NCI-H2171 (cell line): ENCODE data around the gene SLF1.
"Not testable (repeated sequence)": the region's sequence is repeated elsewhere in the genome, so short reads cannot be mapped to it uniquely, and the experiment has no call there.

Experiments used
- DNase-seq: peaks from one replicate; lab custom pipeline; 2025; lab: John Stamatoyannopoulos, UW

The SLF1 gene

DNA sequence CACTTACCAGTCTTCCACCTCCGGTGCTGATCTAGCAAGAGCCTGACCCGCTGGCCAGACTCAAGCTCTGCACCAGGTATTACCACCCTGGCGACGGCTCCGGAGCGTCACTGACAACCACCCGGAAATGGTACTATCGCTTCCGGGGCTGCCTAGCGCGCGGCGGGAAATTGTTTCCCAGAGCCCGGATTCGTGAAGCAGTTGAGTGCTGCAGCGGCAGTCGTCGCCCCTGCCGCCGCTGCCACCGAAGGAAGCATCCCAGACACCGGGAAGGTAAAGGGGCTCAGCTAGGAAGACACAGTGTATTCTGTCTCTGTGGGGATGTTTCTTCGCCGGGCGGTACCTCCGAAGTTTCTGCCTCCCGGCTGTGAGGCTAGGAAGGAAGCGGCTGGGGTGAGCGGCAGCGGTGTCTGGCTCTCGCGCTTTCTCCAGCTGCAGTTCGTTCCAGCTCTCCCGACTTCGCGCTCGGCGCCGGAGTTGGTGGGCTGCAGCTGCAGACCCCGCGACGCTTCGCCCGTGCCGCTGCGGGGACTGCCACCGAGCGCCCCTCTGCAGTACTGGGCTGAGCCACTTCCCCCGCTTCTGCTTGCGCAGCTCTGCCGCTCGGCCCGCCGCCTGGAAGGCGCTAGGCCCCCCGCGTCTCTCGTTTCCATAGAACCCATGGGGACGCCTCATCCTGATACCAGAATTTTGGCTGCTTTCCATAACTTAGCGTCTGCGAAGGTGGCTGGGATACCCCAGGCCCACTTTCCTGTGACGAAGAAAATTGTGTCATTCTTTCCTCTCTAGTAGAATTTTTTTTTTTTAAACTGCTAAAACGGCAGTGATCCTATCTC, at the start of gene SLF1, which contains the start of gene KIAA0825:
TSS of gene SLF1 (plus strand) at position 177 of the 836 bp plus-strand sequence. CDS start 10,142 bp downstream, outside the sequence.
TSS of gene KIAA0825 (minus strand) at position 112 of the 836 bp plus-strand sequence. CDS start 81,478 bp downstream, outside the sequence.
- peak; percentile 58 for DNase-seq

GRCh38 chr5:94571415-94571814, 47.1 kb upstream of the SLF1 start:
- no peak for DNase-seq

GRCh38 chr5:94573349-94573748, 45.1 kb upstream of the SLF1 start:
- not testable (repeated sequence) for DNase-seq

- no peak for DNase-seq
Measured at GRCh38 chr5:94575196-94575595, 43.3 kb upstream of the SLF1 start.

DNA sequence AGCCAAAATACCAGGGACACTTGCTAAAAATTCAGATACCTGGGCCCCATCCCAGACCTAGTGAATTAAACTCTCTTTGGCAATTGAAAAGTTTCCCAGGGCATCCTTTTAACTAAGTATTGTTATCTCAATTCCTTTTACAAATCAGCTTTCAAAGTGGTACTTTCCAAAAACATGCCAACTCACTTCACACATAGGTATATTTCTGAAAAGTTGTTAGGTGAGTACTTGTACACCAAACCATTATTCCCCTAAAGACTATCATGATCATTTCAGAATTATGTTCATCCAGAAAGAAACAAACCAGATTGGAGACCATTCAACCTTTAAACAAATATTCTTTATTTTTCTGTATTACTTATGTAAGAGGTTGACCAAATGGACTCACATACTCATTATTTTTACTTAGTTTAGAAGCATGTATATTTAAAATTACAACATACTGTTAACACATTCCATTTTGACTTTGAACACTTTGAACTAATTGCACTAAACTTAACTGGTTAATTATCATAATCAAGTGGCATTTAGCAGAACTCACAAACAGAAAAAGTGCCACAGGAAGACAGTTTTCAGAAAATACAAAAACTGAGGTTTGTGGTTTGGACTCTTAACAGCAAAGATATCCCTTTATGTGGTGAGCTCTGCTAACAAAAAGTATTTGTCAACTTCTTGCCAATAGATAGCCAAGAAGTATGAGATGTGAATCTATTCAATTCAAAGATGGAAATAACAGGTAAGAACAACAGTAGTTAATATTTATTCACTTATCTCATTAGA, 40.8 kb upstream of the SLF1 start:
- DNase-seq: no peak

DNA sequence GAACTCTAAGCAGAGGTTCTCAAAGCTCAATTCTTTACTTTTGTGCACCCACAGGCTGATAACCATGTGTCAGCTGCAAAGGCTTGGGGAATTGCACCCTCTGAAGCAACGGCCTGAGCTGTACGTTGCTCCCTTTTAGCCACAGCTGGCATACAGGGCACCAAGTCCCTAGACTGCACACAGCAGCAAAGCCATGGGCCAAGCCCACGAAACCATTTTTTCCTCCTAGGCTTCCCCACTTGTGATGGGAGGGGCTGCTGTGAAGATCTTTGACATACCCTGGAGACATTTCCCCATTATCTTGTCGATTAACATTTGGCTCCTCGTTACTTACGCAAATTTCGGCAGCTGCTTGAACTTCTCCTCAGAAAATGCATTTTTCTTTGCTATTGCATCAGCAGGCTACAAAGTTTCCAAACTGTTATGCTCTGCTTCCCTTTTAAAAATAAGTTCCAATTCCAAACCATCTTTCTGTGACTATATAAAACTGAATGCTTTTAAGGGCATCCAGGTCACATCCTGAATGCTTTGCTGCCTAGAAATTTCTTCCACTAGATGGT, 23.1 kb upstream of the SLF1 start:
- DNase-seq: no peak

DNA sequence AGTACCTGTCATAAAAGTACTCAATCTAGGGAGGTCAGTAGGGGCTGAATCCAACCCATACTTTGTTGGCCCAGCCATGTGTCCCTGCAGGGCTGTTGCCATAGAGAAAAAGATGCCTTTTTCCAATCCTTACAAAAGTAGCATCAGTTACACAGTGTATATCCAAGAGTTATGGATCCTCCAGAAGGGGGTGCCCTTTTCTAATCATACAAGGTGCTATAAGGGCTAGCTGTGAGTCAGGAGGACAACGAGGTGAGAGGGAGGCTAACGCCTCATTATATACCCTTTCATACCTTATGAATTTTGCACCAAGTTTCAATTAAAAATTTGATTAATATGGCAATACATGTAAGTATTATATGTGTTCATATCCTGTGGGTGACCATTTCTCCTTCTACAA, 4.9 kb upstream of the SLF1 start:
- DNase-seq: no peak

GRCh38 chr5:94614156-94614805, 4.2 kb upstream of the SLF1 start:
- DNase-seq: no peak

DNA sequence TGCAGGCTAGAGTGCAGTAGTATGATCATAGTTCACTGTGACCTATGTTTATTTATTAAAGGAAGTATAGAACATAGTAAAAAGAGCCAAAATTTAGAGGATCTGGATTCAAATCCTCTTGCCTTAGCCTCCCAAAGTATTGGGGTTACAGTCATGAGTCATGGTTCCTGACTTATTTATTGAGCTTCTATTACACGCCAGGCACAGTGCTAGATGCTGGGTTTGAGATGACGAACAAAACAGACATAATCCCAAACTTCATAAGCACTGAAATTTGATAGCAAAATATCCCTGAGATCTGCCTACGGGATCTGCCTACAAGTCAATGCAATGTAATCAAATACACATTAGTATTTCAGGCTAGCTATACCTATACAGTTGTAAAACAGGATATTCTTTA, 2.6 kb upstream of the SLF1 start:
- DNase-seq: no peak

- peak; percentile 6 for DNase-seq
Measured at GRCh38 chr5:94618029-94618492, 408 bp upstream of the SLF1 start.

GRCh38 chr5:94620256-94620655, 1.8 kb downstream of the SLF1 start:
- no peak for DNase-seq

DNA sequence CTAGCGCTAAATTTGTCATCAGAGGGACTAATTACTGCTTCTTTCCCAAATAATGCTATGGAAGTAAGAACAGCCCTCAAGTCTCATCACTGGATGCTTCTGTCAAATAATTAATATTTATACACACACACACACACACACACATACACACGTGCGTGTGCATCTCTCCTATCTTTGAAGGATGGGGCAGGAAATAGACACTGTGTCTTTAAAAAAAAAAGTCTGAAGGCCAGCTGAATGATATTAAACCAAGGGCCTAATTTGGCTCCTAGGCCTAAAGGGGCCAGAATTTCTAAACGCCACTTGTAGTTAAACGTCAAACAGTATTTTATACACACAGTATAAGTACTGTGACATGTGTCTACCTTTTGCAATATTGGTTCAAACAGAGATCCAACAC, 3.3 kb downstream of the SLF1 start:
- DNase-seq: no peak

DNA sequence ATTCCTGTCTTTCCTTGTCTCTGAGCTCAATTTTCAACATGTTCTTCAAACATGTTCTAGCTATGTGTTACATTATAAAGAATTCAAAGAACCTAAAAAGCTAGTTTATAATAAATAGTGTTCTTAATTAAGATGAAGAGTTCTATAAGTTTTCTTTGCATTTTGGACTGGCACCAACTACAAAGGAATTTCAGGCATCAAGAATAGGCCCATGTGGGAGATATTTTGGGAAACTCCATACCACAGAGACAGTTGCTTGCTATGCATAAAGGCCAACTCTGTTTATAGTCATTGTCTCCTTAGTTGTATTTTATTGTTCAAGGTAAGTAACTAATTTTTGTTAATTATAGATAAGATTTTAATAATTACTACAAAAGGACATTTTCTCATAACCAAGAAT, 4.5 kb downstream of the SLF1 start:
- no peak for DNase-seq

DNA sequence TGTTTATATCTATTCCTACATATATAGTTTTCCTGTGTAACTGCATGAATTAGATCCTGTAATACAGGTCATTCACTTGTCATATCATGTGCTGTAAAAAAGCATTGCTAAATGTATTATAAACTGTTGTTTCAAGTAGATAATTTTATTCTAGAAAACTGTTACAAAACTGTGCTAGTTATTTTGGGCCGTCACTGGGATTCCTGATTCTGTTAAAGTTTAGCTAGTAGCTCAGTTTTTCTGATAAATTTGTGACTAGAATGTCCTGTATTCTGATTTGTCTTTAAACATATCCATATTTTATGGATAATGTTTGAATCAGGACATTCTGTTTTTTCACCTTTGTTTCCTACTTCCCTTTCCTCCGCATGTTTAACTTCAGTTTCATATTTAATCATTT, 5.4 kb downstream of the SLF1 start:
- no peak for DNase-seq

DNA sequence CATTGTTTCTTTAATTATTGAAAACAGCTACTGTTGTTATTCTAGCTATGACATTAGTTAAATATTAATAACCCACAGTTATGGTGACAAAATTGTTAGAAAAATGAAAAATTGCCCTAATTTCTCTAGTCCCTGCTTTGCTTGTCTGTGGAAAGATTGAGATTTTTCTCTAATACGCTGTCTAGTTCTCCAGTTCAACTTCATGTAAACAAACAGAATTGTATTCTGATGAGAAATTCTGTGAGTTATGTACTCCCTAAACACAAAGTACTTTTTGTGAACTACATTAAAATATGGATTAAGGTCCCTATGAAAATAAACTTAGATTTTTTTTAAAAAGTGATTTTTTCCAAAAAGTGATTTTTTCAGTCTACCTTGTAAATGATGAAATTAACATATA, 8.7 kb downstream of the SLF1 start:
- DNase-seq: no peak

DNA sequence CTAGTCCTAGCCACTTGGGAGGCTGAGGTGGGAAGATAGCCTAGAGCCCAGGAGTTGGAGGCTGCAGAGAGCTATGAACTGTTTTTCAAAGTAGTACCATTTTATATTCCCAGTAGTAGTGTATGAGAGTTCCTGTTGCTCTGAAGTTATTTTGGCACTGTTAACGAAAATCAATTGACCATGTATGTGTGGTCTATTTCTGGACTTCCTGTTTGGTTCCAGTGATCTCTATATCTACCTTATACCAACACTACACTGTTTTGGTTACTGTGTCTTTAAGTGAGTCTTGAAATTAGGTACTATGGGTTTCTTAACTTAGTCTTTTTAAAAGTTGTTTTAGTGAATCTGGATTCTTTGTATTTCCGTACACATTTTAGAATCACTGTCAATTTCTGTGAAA, 13.6 kb downstream of the SLF1 start:
- no peak for DNase-seq

GRCh38 chr5:94640176-94640575, 21.7 kb downstream of the SLF1 start:
- DNase-seq: no peak

DNA sequence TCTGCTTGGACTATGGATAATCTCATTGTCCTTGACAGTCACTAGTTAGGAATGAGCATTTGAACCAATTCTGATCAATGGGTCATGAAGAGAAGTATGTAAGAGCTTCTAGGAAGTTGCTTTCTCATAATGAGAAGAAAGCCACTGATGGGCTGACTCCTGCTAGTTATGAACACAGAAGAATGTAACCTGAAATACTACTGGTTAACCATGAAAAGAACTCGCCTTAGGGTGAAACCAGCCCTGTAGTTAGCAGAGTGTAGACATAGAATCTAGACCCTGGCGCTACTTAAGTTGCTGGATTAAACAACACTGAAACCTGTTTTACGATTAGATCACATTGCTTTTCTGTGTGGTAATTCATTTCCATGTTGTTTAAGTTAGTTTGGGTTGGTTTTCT, 26.6 kb downstream of the SLF1 start:
- DNase-seq: no peak

- DNase-seq: no peak
Measured at GRCh38 chr5:94646758-94647157, 28.3 kb downstream of the SLF1 start.

DNA sequence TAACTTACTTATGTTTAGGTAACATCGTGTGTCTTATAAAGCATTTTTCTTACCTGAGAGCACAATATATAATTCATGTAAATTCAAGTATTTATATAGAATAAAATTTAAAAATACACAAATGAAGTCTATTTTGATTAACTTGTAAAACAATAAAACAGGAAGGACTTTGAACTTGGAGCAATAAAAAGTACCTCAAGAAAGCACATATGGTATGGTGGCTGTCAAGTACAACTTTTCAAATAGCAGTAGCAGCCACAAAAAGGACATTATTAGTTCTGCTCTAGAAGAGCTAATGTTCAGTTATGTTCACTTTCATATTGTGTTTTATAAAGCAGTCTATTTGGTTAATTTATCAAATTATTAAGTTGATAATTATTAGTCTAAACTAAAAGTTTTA, 31.4 kb downstream of the SLF1 start:
- no peak for DNase-seq

- DNase-seq: no peak
Measured at GRCh38 chr5:94658272-94658671, 39.8 kb downstream of the SLF1 start.

- no peak for DNase-seq
Measured at GRCh38 chr5:94660506-94660905, 42.0 kb downstream of the SLF1 start.
